Esophagus squamous epithelium (tissue), 5 donors: ENCODE results near the gene EHD2. TPM values are rescaled to one million over a fixed set of nuclear protein-coding genes. Genes with fewer than 3 reads are reported as not detected.

Experiments used
- DNase-seq: peaks from one replicate; lab custom pipeline; 2025; lab: John Stamatoyannopoulos, UW
- H3K27ac ChIP-seq, 4 donors: fragments of 200-600 bp; sonication (generic); one replicate each; pipeline ENCODE4 v1.5.1; 2016 to 2019; ENCODE audit warnings: mild to moderate bottlenecking in 1 of 4
- H3K27me3 ChIP-seq, 4 donors: fragments of 200-600 bp; sonication (generic); 1 replicate in 3 of 4; 2 replicates in 1 of 4; pipeline versions ENCODE4 v1.5.1 to v1.6.0; 2017 to 2021; ENCODE audit warnings: antibody characterized with exemption in 1 of 4
- H3K36me3 ChIP-seq, 3 donors: fragments of 200-600 bp; sonication (generic); one replicate each; pipeline ENCODE4 v1.5.1; 2016 to 2019
- H3K4me1 ChIP-seq, 3 donors: fragments of 200-600 bp; sonication (generic); one replicate each; pipeline ENCODE4 v1.5.1; 2017 to 2019
- H3K4me3 ChIP-seq, 4 donors: fragments of 200-600 bp; sonication (generic); 1 replicate in 3 of 4; 2 replicates in 1 of 4; pipeline ENCODE4 v1.5.1; 2016 to 2019; ENCODE audit warnings: mild to moderate bottlenecking in 2 of 4, moderate library complexity in 1 of 4
- H3K9me3 ChIP-seq, 3 donors: fragments of 200-600 bp; sonication (generic); one replicate each; pipeline ENCODE4 v1.5.1; 2016 to 2019
- CTCF ChIP-seq, 6 experiments: fragments of 450-650 bp in 4 of 6; fragments of 200-600 bp in 2 of 6; sonication (generic) in 2 of 6; IDR thresholded peaks; one replicate each; pipeline ENCODE4 v1.5.1; 2016 to 2019; ENCODE audit warnings: antibody characterized with exemption in 6 of 6, mild to moderate bottlenecking in 4 of 6, moderate library complexity in 4 of 6
- POLR2A ChIP-seq, 4 donors: fragments of 450-650 bp; IDR thresholded peaks; one replicate each; pipeline ENCODE4 v1.6.1; 2017; ENCODE audit warnings: antibody characterized with exemption in 4 of 4, mild to moderate bottlenecking in 4 of 4, moderate library complexity in 3 of 4
- WGBS, 2 donors: methylation state at CpG; one replicate each; pipeline ENCODE4 v1.1.5; 2018; 5-methylcytosine and 5-hydroxymethylcytosine counted together
- intact Hi-C: fragments of 100-400 bp; cut with DNase I; formaldehyde crosslinking; loops from one replicate; pipeline ENCODE4 v1.15.0; 2022
- total RNA-seq, 4 donors: library from RNA; depleted of rRNA; stranded (reverse); fragments of >200 nt; gene quantifications; one replicate each; pipeline ENCODE4 v1.1.0, GENCODE V29; 2016
- donor health status: DM: yes; HTN: yes; CAD: no.

EHD2 gene
- total RNA-seq, 4 donors from 2014 or later, result 34.8 to 50.7 (median 39.2) TPM

GRCh38 chr19:47699360-47699917 lies 13.8 kb upstream of the EHD2 start:
- intact Hi-C loops, result loop anchor here (2.0 to 5.0 kb wide), 2 partner anchors 183 to 262 kb away; no protein-coding TSS in a partner anchor
- DNase-seq, result no peak

GRCh38 chr19:47700934-47701716 lies 12.1 kb upstream of the EHD2 start:
- no peaks in the 10 kb centered on the region for H3K27me3 ChIP-seq
- H3K4me3 ChIP-seq, result no peak overlapping the region
- intact Hi-C loops, result no loop called here
- no peaks in the 10 kb centered on the region for H3K9me3 ChIP-seq
- peaks cover 23 to 69% (median 24%) of the 10 kb centered on the region in 3 donors for H3K36me3 ChIP-seq
- H3K4me1 ChIP-seq, result peaks cover 0 to 20% (median 5%) of the 10 kb centered on the region in 3 donors
- DNase-seq, result no peak
- no peak overlapping the region for H3K27ac ChIP-seq
- TF ChIP-seq CTCF (IDR thresholded peaks at IDR 0.05) (no peak), POLR2A (IDR thresholded peaks at IDR 0.05) (no peak)
- WGBS, 2 donors, result 90 to 92% methylated on average over 28 to 36 of the region's 43 CpGs

More at GRCh38 chr19:47699360-47699917, 13.8 kb upstream of the EHD2 start:
- TF ChIP-seq CTCF (IDR thresholded peaks at IDR 0.05), result peak; percentile 47 to 82 (median 72)
- TF ChIP-seq POLR2A (IDR thresholded peaks at IDR 0.05), result no peak
- no peak overlapping the region for H3K27ac ChIP-seq
- no peaks in the 10 kb centered on the region for H3K9me3 ChIP-seq
- H3K4me1 ChIP-seq, result peaks cover 0 to 20% (median 5%) of the 10 kb centered on the region in 3 donors
- H3K4me3 ChIP-seq, result no peak overlapping the region
- WGBS, 2 donors, result 56 to 69% methylated on average over 8 of the region's 9 CpGs
- no peaks in the 10 kb centered on the region for H3K27me3 ChIP-seq
- H3K36me3 ChIP-seq, result peaks cover 24 to 86% (median 31%) of the 10 kb centered on the region in 3 donors

DNA sequence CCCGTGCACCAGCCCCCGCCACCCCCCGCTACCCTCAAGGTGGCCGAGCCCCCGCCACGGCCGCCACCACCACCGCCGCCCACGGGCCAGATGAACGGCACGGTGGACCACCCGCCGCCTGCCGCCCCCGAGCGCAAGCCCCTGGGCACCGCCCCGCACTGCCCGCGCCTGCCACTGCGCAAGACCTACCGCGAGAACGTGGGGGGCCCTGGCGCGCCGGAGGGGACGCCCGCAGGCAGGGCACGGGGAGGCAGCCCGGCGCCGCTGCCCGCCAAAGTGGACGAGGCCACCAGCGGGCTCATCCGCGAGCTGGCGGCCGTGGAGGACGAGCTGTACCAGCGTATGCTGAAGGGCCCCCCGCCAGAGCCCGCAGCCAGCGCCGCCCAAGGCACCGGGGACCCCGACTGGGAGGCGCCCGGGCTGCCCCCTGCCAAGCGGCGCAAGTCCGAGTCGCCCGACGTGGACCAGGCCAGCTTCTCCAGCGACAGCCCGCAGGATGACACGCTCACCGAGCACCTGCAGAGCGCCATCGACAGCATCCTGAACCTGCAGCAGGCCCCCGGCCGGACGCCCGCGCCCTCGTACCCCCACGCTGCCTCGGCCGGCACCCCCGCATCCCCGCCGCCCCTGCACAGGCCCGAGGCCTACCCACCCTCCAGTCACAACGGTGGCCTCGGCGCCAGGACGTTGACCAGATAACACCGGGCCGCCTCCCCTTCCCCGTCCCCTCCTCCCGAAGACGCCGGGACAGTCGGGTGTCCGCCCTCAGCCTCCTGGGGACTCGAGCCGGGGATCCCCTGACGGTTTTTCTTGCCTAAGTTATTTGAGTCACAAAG lies 11.3 kb upstream of the EHD2 start:
- intact Hi-C loops, result no loop called here
- H3K36me3 ChIP-seq, result peaks cover 23 to 61% (median 24%) of the 10 kb centered on the region in 3 donors
- DNase-seq, result no peak
- peak overlapping the region; percentile 22 to 77 (median 30) for H3K27ac ChIP-seq
- WGBS, 2 donors, result 74 to 95% methylated on average over 8 to 12 of the region's 91 CpGs
- H3K9me3 ChIP-seq, result no peaks in the 10 kb centered on the region
- H3K27me3 ChIP-seq, result no peaks in the 10 kb centered on the region
- TF ChIP-seq CTCF (IDR thresholded peaks at IDR 0.05), result no peak
- no peak for TF ChIP-seq POLR2A (IDR thresholded peaks at IDR 0.05)
- peaks cover 0 to 20% (median 5%) of the 10 kb centered on the region in 3 donors for H3K4me1 ChIP-seq
- no peak overlapping the region for H3K4me3 ChIP-seq

DNA sequence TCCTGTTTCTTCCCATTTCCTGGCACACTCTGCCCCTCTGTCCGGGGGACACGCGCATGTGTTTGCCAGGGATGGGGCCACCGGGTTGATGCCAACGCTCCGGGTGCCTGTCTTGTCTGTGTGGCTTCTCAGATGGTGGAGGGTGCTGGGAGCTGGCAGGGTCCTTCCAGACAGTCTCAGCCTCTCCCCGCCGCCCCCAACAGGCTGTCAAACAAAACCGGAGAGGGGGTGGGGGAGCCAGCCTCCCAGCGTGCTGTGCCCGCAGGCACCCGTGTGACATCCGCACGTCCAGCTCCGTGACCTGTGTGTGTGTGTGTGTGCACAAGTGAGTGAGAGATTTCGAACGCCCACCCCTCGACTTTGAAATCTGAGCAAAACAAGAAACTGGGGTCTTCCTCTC lies 10.6 kb upstream of the EHD2 start:
- intact Hi-C loops, result no loop called here
- peak overlapping the region; percentile 22 to 77 (median 32) for H3K27ac ChIP-seq
- H3K27me3 ChIP-seq, result no peaks in the 10 kb centered on the region
- whole genome bisulfite sequencing, 2 donors, result 77 to 81% methylated on average over 6 to 14 of the region's 18 CpGs
- H3K4me3 ChIP-seq, result no peak overlapping the region
- H3K36me3 ChIP-seq, result peaks cover 23 to 61% (median 24%) of the 10 kb centered on the region in 3 donors
- no peaks in the 10 kb centered on the region for H3K9me3 ChIP-seq
- DNase-seq, result no peak
- no peak for TF ChIP-seq POLR2A (IDR thresholded peaks at IDR 0.05)
- TF ChIP-seq CTCF (IDR thresholded peaks at IDR 0.05), result no peak
- H3K4me1 ChIP-seq, result peaks cover 0 to 24% (median 3%) of the 10 kb centered on the region in 3 donors
